Measurements from ENCODE around the gene LYPLA2.
A peak's percentile ranks its signal among the peaks of the same experiment; 100 is the strongest.
"Not testable (repeated sequence)": the region's sequence is repeated elsewhere in the genome, so short reads cannot be mapped to it uniquely, and the experiment has no call there.

The LYPLA2 gene

GRCh38 chr1:23825076-23825761 is 34.3 kb downstream of the LYPLA2 start, which contains the start of gene HMGCL:
HMGCL (minus strand) TSS chr1:23825429; CDS start chr1:23825415, 14 bp downstream.
- H3K4me3 ChIP-seq: peak within 1 kb of the TSS; percentile 79 to 95 (median 86)
- H3K27ac ChIP-seq: peak within 1 kb of the TSS; percentile 83 to 99 (median 95)

GRCh38 chr1:23825762-23826522 is 35.0 kb downstream of the LYPLA2 start:
- Histone ChIP-seq H3K4me3 (peak overlapping the region; percentile 79 to 95 (median 86)), H3K27ac (peak overlapping the region in 19 of 21 experiments; percentile 83 to 99 (median 95))

GRCh38 chr1:23826590-23826989 is 35.6 kb downstream of the LYPLA2 start:
- not testable (repeated sequence) for H3K4me3 ChIP-seq, H3K27ac ChIP-seq

DNA sequence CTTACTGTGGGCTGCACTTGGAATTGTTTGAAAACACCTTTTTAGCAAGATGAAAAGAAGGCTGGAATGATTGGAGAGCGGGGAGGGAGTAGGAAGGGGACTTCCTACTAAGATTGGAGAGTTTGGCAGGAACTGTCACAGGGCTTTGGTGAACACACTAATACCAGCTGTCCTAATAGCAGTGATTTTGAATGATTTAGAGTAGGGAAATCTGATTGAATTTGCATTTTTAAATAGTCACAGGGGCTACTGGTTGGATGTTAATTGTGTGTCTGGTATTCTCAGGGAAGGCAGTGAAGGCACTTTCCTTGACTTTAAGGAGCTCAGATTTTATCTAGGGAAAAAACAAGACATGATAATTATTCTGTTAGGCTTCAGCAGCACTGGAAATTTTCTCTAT is 36.8 kb downstream of the LYPLA2 start:
- H3K27ac ChIP-seq: no peak overlapping the region
- H3K4me3 ChIP-seq: no peak overlapping the region

GRCh38 chr1:23834156-23834555 is 43.2 kb downstream of the LYPLA2 start:
- H3K4me3 ChIP-seq, H3K27ac ChIP-seq: not testable (repeated sequence)

DNA sequence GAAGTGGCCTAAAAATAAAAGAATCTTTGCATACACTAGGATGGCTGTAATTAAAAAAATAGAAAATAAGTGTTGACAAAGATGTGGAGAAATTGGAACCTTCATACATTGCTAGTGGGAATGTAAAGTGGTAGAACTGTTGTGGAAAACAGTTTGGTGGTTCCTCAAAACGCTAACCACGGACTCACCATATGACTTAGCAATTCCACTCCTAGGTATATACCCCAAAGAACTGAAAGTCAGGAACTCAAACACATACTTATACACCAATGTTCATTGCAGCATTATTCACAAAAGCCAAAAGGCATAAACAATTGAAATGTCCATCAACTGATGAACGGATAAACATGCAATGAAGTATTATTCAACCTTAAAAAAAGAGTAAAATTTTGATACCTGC is 45.1 kb downstream of the LYPLA2 start:
- Histone ChIP-seq H3K4me3 (no peak overlapping the region), H3K27ac (no peak overlapping the region)

- H3K4me3 ChIP-seq: peak overlapping the region in 1 of 7 experiments; percentile 25
Measured at GRCh38 chr1:23837908-23838307, 47.0 kb downstream of the LYPLA2 start.

DNA sequence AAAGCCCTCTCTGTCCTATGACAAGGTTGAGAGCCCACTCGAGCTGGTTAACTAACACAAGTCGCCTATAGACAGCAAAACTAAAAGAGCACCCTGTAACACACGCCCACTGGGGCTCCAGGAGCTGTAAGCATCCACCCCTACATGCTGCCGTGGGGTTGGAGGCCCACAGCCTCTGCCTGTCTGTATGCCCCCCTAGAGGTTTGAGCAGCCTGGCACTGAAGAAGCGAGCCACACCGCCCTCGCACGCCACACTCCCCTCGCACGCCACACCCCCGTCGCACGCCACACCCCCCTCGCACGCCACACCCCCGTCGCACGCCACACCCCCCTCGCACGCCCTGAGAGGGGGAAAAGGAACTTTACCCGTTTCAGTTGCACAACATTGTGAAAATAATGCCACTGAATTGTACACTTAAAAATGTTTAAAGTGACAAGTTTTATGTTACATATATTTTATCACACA is 47.5 kb downstream of the LYPLA2 start:
- Histone ChIP-seq H3K4me3 (peak overlapping the region in 5 of 7 experiments; percentile 1 to 25 (median 11)), H3K27ac (peak overlapping the region in 1 of 21 experiments; percentile 13)

More at GRCh38 chr1:23837908-23838307, 47.0 kb downstream of the LYPLA2 start:
- H3K27ac ChIP-seq: peak overlapping the region in 1 of 21 experiments; percentile 13

DNA sequence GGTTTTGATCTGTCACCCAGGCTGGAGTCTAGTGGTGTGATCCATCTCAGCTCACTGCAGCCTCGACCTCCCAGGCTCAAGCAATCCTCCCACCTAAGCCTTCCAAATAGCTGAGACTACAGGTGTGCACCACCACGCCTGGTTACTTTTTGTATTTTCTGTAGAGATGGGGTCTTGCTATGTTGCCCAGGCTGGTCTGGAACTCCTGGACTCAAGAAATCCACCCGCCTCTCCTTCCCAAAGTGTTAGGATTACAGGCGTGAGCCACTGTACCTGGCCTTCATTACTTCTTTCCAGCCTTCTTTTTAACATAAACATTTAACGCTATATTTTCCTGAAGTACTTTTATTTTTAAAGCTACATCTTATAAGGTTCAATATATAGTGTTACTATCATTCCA is 52.7 kb downstream of the LYPLA2 start:
- Histone ChIP-seq H3K27ac (no peak overlapping the region), H3K4me3 (no peak overlapping the region)

Measured in skin epidermis (tissue), 12 donors.